IPS-15b (cell line): ENCODE results near the gene HDLBP.
"Not testable (repeated sequence)": the region's sequence is repeated elsewhere in the genome, so short reads cannot be mapped to it uniquely, and the experiment has no call there.

Experiments
- H3K27me3 ChIP-seq: one replicate; pipeline ENCODE4 v1.6.1; 2013; ENCODE audit warnings: low read length; ENCODE audit not compliant: control insufficient read depth, insufficient read depth
- H3K36me3 ChIP-seq: one replicate; pipeline ENCODE4 v1.6.1; 2013; ENCODE audit warnings: low read length; ENCODE audit not compliant: control insufficient read depth, insufficient read depth
- H3K4me1 ChIP-seq: one replicate; pipeline ENCODE4 v1.6.1; 2013; ENCODE audit warnings: mild to moderate bottlenecking, low read length; ENCODE audit not compliant: control insufficient read depth, insufficient read depth
- H3K4me3 ChIP-seq: one replicate; pipeline ENCODE4 v1.5.1; 2013; ENCODE audit warnings: low read depth, low read length
- H3K9ac ChIP-seq: one replicate; pipeline ENCODE4 v1.6.1; 2013; ENCODE audit warnings: low read depth, mild to moderate bottlenecking, low read length
- H3K9me3 ChIP-seq: one replicate; pipeline ENCODE4 v1.6.1; 2013; ENCODE audit warnings: mild to moderate bottlenecking, low read length; ENCODE audit not compliant: control insufficient read depth, insufficient read depth

The HDLBP gene

DNA sequence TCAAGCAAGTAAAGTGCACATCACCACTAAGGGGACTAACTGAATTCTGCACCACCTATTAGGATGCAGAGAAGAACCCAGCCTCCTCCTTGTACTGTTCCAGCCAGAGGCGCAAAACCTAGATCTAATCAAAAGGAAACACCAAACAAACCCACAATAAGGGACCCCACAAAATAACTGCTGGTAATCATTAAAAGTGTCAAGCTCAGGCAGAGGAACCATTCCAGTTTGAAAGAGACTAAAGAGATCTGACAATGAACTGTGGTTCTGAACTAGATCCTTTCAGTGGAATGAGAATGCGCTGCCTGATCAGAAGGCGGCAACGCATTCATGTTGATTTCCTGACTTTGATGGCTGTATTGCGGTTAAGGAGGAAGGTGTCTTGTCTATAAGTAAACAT, 16.8 kb downstream of the HDLBP start:
- Histone ChIP-seq H3K27me3 (no peaks in the 10 kb centered on the region), H3K9me3 (no peaks in the 10 kb centered on the region), H3K4me3 (no peak overlapping the region), H3K36me3 (no peaks in the 10 kb centered on the region), H3K4me1 (peaks cover 2% of the 10 kb centered on the region), H3K9ac (no peak overlapping the region)

DNA sequence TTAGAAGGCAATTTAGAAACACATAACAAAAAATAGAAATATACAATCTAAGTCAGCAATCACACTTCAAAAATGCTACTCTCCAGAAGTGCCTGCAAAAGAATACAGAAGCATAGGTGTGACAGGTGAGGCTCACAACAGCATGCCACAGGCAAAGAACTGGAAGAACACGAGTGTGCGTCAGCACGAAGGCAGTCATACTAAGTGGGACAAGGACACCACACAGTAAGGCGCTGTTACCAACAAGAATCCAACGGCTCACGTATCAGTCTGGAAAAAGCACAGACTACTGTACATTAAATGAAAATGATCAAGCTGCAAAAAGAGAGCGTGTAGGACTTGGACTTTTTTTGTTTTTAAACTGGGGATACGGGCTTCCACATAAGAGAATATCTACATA, 18.7 kb downstream of the HDLBP start:
- no peaks in the 10 kb centered on the region for H3K36me3 ChIP-seq
- H3K9me3 ChIP-seq: no peaks in the 10 kb centered on the region
- no peak overlapping the region for H3K4me3 ChIP-seq
- peaks cover 2% of the 10 kb centered on the region for H3K4me1 ChIP-seq
- H3K9ac ChIP-seq: no peak overlapping the region
- no peaks in the 10 kb centered on the region for H3K27me3 ChIP-seq

DNA sequence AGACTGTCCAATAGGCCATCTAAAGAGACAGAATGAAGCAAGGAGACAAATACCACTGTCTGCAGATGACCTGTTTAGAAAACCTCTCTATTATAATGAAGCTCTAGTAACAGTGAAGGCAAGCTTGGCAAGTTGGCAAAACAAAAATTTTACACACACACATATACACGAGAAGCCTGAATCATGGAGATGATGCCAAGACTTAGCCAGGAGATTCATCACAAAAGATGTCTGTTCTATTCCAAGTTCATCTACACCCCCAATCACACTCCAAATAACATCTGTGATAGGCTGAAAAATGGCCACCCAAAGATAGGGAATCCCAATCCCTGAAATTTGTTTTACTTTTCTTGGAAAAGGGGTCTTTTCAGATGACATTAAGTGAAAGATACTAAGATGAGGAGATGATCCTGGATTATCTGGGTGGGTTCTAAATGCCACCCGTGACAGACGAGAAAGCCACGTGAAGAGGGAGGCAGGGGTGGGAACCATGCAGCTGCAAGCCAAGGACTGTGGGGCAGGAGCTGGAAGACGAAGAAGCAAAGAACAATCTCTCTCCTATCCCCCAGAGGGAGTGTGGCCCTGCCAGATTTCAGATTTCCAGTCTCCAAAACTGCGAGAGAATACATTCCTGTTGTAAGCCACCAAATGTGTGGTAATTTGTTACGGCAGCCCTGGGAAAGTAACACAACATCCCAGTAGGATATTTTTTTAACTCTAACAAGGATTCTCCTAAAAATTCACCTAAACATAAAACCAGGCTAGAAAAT, 20.0 kb downstream of the HDLBP start:
- peaks cover 2% of the 10 kb centered on the region for H3K4me1 ChIP-seq

DNA sequence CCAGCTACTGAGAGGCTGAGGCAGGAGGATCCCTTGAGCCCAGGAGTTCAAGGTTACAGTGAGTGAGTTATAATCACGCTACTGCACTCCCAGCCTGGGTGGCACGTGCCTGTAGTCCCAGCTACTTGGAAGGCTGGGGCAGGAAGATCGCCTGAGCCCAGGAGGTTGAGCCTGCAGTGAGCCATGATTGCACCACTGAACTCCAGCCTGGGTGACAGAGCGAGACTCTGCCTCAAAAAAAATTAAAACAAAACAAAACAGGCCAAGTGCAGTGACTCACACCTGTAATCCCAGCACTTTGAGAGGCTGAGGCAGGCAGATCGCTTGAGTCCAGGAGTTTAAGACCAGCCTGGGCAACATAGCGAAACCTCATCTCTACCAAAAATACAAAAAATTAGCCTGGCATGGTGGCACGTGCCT, 22.1 kb downstream of the HDLBP start:
- not testable (repeated sequence) for H3K27me3 ChIP-seq, H3K36me3 ChIP-seq, H3K9me3 ChIP-seq, H3K4me1 ChIP-seq, H3K4me3 ChIP-seq, H3K9ac ChIP-seq

More for the DNA sequence above, 20.0 kb downstream of the HDLBP start:
- no peaks in the 10 kb centered on the region for H3K36me3 ChIP-seq
- no peak overlapping the region for H3K4me3 ChIP-seq
- H3K9ac ChIP-seq: no peak overlapping the region
- no peaks in the 10 kb centered on the region for H3K27me3 ChIP-seq
- no peaks in the 10 kb centered on the region for H3K9me3 ChIP-seq

DNA sequence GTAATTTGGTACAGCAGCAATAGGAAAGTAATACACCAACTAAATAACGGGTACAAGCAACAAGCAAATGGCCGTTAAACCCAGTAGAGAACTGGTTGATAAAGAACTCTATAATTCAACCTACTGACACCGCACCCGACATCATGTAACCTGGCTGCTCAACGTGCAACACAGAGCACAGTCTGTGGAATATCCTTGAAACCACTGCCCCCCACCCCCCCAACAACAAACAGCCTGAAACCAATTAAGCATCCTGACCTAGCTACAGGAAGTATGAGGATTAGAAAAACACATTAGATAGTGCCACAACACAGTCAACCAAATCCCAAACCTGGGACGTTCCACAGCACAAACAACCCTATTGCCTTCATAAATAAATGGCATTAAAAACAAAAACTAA, 23.5 kb downstream of the HDLBP start:
- no peak overlapping the region for H3K9ac ChIP-seq
- no peaks in the 10 kb centered on the region for H3K36me3 ChIP-seq
- H3K9me3 ChIP-seq: no peaks in the 10 kb centered on the region
- no peaks in the 10 kb centered on the region for H3K27me3 ChIP-seq
- no peak overlapping the region for H3K4me3 ChIP-seq
- no peaks in the 10 kb centered on the region for H3K4me1 ChIP-seq

DNA sequence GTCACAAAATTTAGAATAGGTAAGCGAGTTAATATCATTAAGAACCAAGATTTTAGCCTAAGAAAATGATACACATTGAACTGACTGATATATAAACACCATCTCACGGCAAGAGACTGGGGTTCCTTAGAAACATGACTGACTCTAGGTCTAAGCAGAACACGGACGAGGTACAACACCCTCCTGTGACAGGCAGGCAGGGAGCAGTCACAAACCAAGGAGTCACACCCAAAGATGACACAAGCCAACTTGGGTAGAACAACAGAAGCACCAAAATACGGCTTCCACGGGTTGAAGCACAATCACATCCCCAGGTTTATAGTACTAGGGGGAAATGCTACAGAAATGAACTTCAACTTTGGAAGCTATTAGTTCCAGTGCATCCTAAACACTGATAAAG, 24.3 kb downstream of the HDLBP start:
- H3K4me1 ChIP-seq: no peaks in the 10 kb centered on the region
- no peak overlapping the region for H3K4me3 ChIP-seq
- H3K36me3 ChIP-seq: no peaks in the 10 kb centered on the region
- H3K27me3 ChIP-seq: no peaks in the 10 kb centered on the region
- no peak overlapping the region for H3K9ac ChIP-seq
- no peaks in the 10 kb centered on the region for H3K9me3 ChIP-seq

DNA sequence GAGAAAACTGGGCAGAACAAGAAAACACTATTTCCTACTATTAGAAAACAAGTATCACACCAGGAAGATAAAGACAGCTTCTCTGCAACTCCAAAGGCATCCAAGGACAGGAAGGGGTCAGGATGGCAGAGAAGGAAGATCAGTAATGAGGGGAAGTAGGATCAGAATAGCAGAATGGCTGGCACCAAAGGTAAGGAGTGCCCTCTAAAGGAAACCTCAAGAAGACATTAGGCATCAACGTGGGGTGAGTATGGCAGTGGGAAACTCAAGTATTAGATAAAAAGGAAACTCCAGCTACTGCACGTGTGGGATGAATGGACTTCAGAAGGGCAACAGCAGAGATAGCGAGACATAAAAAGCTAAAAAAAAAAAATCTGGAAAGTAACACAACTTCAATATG, 25.9 kb downstream of the HDLBP start:
- no peak overlapping the region for H3K4me3 ChIP-seq
- H3K27me3 ChIP-seq: no peaks in the 10 kb centered on the region
- no peaks in the 10 kb centered on the region for H3K36me3 ChIP-seq
- H3K9ac ChIP-seq: no peak overlapping the region
- no peaks in the 10 kb centered on the region for H3K9me3 ChIP-seq
- H3K4me1 ChIP-seq: no peaks in the 10 kb centered on the region

DNA sequence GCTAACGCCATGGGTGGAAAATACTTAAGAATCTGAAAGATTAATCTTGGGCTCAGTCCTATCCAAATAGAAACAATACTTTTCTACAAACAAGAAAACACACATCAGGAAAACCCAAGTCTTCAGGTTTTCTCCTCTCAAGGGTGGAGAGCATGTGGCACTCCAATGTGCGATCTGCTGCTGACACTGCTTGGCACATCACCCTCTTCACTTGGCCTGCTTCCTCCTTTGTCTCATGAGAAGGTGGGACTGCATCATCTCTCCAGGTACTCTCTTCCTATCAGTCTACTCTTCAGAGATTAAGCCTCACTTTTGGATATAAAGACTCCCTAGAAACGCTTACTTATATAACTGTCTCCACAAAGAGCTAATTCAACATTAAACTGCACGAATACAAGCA, 26.4 kb downstream of the HDLBP start:
- Histone ChIP-seq H3K9ac (no peak overlapping the region), H3K4me1 (no peaks in the 10 kb centered on the region), H3K9me3 (no peaks in the 10 kb centered on the region), H3K36me3 (no peaks in the 10 kb centered on the region), H3K27me3 (no peaks in the 10 kb centered on the region), H3K4me3 (no peak overlapping the region)

DNA sequence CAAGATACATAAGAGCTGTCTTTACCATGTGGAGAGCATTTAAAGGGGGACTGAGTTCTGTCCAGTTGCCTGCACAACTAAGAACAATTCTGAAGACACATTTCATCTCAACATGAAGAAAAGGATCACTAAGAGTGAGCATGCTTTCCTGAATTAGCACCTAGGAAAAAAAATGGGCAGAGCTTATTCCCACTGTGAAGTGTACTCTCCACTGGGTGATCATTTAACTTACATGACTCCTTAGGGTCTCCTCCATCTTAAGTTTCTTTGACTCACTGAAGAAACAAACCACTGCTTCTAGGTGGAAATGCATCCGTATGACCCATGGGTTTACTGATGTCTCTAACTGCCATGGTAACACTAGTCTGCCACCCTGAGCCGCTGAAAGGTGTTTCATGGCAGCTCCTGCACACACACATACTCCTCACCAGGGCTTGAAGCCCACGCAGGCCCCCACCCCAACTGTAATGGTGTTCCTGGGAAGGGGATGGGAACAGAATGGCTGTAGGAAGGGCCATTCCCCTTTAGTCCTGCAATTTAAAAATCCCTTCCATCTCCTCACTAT, 27.1 kb downstream of the HDLBP start:
- H3K4me3 ChIP-seq: no peak overlapping the region
- H3K27me3 ChIP-seq: no peaks in the 10 kb centered on the region
- H3K4me1 ChIP-seq: no peaks in the 10 kb centered on the region
- H3K9ac ChIP-seq: no peak overlapping the region
- no peaks in the 10 kb centered on the region for H3K9me3 ChIP-seq
- H3K36me3 ChIP-seq: no peaks in the 10 kb centered on the region

DNA sequence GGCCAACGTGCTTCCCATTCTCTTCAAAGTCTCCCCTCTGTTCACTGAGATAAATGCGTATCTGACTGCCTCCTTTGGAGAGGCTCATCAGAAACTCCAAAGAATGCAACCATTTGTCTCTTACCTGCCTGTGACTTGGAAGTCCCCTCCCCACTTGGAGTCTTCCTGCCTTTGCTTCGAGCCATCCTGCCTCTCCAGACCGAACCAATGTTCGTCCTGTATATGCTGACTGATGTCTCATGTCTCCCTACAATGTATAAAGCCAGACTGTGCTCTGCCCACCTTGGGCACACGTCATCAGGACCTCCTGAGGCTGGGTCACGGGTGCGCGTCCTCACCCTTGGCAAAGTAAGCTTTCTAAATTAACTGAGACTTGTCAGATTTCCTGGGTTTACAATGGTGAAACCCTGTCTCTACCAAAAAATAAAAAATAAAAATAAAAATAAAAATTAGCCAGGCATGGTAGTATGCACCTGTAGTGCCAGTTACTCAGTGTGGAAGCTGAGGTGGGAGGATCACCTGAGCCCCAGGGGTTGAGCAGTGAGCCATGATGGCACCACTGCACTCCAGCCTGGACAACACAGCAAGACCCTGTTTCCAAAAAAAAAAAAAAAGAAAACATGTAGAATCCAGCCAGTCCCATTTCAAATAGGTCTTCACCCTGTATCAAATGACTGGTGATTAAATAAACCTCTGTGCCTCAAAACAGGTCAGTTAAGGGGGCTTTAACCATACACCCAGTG, 29.0 kb downstream of the HDLBP start:
- no peaks in the 10 kb centered on the region for H3K27me3 ChIP-seq
- H3K4me3 ChIP-seq: no peak overlapping the region
- no peaks in the 10 kb centered on the region for H3K36me3 ChIP-seq
- no peaks in the 10 kb centered on the region for H3K9me3 ChIP-seq
- no peaks in the 10 kb centered on the region for H3K4me1 ChIP-seq
- no peak overlapping the region for H3K9ac ChIP-seq

DNA sequence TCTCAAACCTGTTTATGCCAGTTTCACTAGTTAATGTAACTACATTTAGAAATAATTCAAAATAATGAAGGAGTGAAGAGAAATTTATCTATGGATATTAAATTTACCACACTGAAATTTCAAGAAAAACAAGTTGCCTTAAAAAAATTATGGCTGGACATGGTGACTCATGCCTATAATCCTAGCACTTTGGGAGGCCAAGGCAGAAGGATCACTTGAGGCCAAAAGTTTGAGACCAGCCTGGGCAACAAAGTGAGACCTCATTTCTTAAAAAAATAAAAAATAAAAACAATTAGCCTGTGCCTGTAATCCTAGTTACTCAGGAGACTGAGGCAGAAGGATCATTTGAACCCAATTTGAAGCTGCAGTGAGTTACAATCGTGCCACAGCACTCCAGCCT, 29.9 kb downstream of the HDLBP start:
- no peaks in the 10 kb centered on the region for H3K9me3 ChIP-seq

DNA sequence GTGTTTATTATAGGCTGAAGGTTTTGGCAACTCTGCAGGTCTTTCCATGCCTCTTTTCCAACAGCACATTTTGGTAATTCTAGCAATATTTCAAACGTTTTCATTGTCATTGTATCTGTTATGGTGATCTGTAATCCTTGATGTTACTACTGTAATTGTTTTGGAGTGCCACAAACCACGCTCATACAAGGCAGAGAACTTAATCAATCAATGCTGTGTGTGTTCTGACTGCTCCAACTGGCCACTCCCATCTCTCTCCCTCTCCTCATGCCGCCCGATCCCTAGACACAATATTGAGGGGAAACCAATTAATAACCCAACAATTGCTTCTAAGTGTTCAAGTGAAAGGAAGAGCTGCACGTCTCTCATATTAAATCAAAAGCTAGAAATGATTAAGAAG, 32.9 kb downstream of the HDLBP start:
- H3K36me3 ChIP-seq: no peaks in the 10 kb centered on the region
- no peaks in the 10 kb centered on the region for H3K9me3 ChIP-seq
- no peak overlapping the region for H3K9ac ChIP-seq
- no peaks in the 10 kb centered on the region for H3K27me3 ChIP-seq
- H3K4me3 ChIP-seq: no peak overlapping the region
- no peaks in the 10 kb centered on the region for H3K4me1 ChIP-seq

More for the DNA sequence above, 29.9 kb downstream of the HDLBP start:
- no peak overlapping the region for H3K4me3 ChIP-seq
- no peaks in the 10 kb centered on the region for H3K36me3 ChIP-seq
- no peaks in the 10 kb centered on the region for H3K4me1 ChIP-seq
- H3K9ac ChIP-seq: no peak overlapping the region
- no peaks in the 10 kb centered on the region for H3K27me3 ChIP-seq
